ENCODE results near the gene PDHX.

DNA sequence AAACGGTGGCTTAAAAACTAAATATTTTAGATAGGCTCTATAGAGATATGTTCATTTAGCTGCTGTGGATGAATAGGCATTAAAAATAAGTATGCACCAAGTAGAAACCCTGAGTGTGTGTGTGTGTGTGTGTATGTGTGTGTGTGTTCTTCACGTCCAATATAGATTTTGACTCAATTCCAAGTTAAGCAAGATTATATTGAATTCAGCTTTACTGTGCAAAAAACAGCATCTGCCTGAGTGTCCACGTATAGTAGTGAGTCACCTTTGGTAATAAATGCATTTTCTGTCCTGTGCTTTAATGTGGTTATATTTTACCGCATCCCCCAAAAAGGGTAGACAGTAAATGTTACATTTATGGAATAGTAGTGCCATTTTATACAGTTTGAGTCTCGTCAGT lies 71.2 kb downstream of the PDHX start:
- TF ChIP-seq, protein P1, sequence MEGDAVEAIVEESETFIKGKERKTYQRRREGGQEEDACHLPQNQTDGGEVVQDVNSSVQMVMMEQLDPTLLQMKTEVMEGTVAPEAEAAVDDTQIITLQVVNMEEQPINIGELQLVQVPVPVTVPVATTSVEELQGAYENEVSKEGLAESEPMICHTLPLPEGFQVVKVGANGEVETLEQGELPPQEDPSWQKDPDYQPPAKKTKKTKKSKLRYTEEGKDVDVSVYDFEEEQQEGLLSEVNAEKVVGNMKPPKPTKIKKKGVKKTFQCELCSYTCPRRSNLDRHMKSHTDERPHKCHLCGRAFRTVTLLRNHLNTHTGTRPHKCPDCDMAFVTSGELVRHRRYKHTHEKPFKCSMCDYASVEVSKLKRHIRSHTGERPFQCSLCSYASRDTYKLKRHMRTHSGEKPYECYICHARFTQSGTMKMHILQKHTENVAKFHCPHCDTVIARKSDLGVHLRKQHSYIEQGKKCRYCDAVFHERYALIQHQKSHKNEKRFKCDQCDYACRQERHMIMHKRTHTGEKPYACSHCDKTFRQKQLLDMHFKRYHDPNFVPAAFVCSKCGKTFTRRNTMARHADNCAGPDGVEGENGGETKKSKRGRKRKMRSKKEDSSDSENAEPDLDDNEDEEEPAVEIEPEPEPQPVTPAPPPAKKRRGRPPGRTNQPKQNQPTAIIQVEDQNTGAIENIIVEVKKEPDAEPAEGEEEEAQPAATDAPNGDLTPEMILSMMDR (IDR thresholded peaks at IDR 0.05; ENCODE audit: insufficient read depth, low read depth, low read length) = no peak
- TF ChIP-seq EZH2 (IDR thresholded peaks at IDR 0.05; ENCODE audit: insufficient read depth, low read length) = no peak
